ENCODE measurements around the gene PLCB2. TPM values are rescaled to one million over a fixed set of nuclear protein-coding genes. Genes with fewer than 3 reads are reported as not detected.
A peak's percentile ranks its signal among the peaks of the same experiment; 100 is the strongest.

PLCB2 gene
- polyA plus RNA-seq, 1 donor from 2014 or later = 20.8 TPM

- H3K27ac Mint-ChIP-seq = no peak overlapping the region
Observed at GRCh38 chr15:40345867-40346578, 38.3 kb upstream of the PLCB2 start.

GRCh38 chr15:40345225-40345866 lies 37.6 kb upstream of the PLCB2 start:
- Mint-ChIP-seq H3K27ac (no peak overlapping the region), H3K4me3 (no peak overlapping the region), H3K36me3 (peaks cover 3% of the 10 kb centered on the region), H3K9me3 (no peaks in the 10 kb centered on the region), H3K4me1 (peaks cover 0 to 3% (median 0%) of the 10 kb centered on the region in 3 donors), H3K27me3 (no peaks in the 10 kb centered on the region)

More at GRCh38 chr15:40345867-40346578, 38.3 kb upstream of the PLCB2 start:
- H3K9me3 Mint-ChIP-seq = no peaks in the 10 kb centered on the region
- H3K4me3 Mint-ChIP-seq = no peak overlapping the region
- no peaks in the 10 kb centered on the region for H3K27me3 Mint-ChIP-seq
- peaks cover 0 to 3% (median 0%) of the 10 kb centered on the region in 3 donors for H3K4me1 Mint-ChIP-seq
- H3K36me3 Mint-ChIP-seq = peaks cover 3% of the 10 kb centered on the region

- Mint-ChIP-seq H3K27me3 (no peaks in the 10 kb centered on the region), H3K36me3 (peaks cover 3% of the 10 kb centered on the region), H3K9me3 (no peaks in the 10 kb centered on the region), H3K4me1 (peaks cover 0 to 3% (median 0%) of the 10 kb centered on the region in 3 donors), H3K4me3 (peak overlapping the region in 1 of 4 donors; percentile 35), H3K27ac (no peak overlapping the region)
Observed at GRCh38 chr15:40344631-40345120, 36.9 kb upstream of the PLCB2 start.

GRCh38 chr15:40344217-40344616 lies 36.5 kb upstream of the PLCB2 start:
- Mint-ChIP-seq H3K36me3 (peaks cover 3% of the 10 kb centered on the region), H3K27ac (no peak overlapping the region), H3K9me3 (no peaks in the 10 kb centered on the region), H3K4me1 (peaks cover 0 to 3% (median 0%) of the 10 kb centered on the region in 3 donors), H3K27me3 (no peaks in the 10 kb centered on the region), H3K4me3 (peak overlapping the region in 1 of 4 donors; percentile 35)

- H3K27me3 Mint-ChIP-seq = no peaks in the 10 kb centered on the region
- no peaks in the 10 kb centered on the region for H3K9me3 Mint-ChIP-seq
- no peak overlapping the region for H3K27ac Mint-ChIP-seq
- no peak overlapping the region for H3K4me3 Mint-ChIP-seq
- peaks cover 0 to 3% (median 0%) of the 10 kb centered on the region in 3 donors for H3K4me1 Mint-ChIP-seq
- peaks cover 3% of the 10 kb centered on the region for H3K36me3 Mint-ChIP-seq
Observed at GRCh38 chr15:40343512-40343911, 35.8 kb upstream of the PLCB2 start.

- H3K27me3 Mint-ChIP-seq = peaks cover 2% of the 10 kb centered on the region
- no peak overlapping the region for H3K4me3 Mint-ChIP-seq
- H3K27ac Mint-ChIP-seq = no peak overlapping the region
- no peaks in the 10 kb centered on the region for H3K9me3 Mint-ChIP-seq
- peaks cover 3% of the 10 kb centered on the region for H3K36me3 Mint-ChIP-seq
- peaks cover 2 to 7% (median 2%) of the 10 kb centered on the region in 3 donors for H3K4me1 Mint-ChIP-seq
Observed at GRCh38 chr15:40342416-40343320, 34.9 kb upstream of the PLCB2 start.

GRCh38 chr15:40340740-40341400 lies 33.1 kb upstream of the PLCB2 start, which contains the start of gene CCDC9B:
Gene CCDC9B (minus strand): TSS chr15:40340939. CDS start chr15:40340819, 120 bp downstream.
- Mint-ChIP-seq H3K9me3 (no peaks in the 10 kb centered on the region), H3K4me1 (peaks cover 2 to 7% (median 4%) of the 10 kb centered on the region in 3 donors)

GRCh38 chr15:40340038-40340739 lies 32.5 kb upstream of the PLCB2 start:
- no peak overlapping the region for H3K27ac Mint-ChIP-seq
- no peaks in the 10 kb centered on the region for H3K9me3 Mint-ChIP-seq
- H3K27me3 Mint-ChIP-seq = peaks cover 2% of the 10 kb centered on the region
- H3K36me3 Mint-ChIP-seq = no peaks in the 10 kb centered on the region
- no peak overlapping the region for H3K4me3 Mint-ChIP-seq
- peaks cover 2 to 7% (median 4%) of the 10 kb centered on the region in 3 donors for H3K4me1 Mint-ChIP-seq

More at GRCh38 chr15:40340740-40341400, 33.1 kb upstream of the PLCB2 start, which contains the start of gene CCDC9B:
- Mint-ChIP-seq H3K27ac (peak within 1 kb of the TSS in 1 of 3 donors; percentile 9), H3K4me3 (no peak within 1 kb of the TSS), H3K36me3 (no peaks in the 10 kb centered on the region), H3K27me3 (peaks cover 2% of the 10 kb centered on the region)

- no peak overlapping the region for H3K27ac Mint-ChIP-seq
- no peak overlapping the region for H3K4me3 Mint-ChIP-seq
- peaks cover 2% of the 10 kb centered on the region for H3K27me3 Mint-ChIP-seq
- H3K36me3 Mint-ChIP-seq = no peaks in the 10 kb centered on the region
- H3K4me1 Mint-ChIP-seq = peaks cover 2 to 6% (median 4%) of the 10 kb centered on the region in 3 donors
- no peaks in the 10 kb centered on the region for H3K9me3 Mint-ChIP-seq
Observed at GRCh38 chr15:40339621-40339945, 31.8 kb upstream of the PLCB2 start.

- peaks cover 4 to 7% (median 5%) of the 10 kb centered on the region in 3 donors for H3K4me1 Mint-ChIP-seq
- H3K36me3 Mint-ChIP-seq = no peaks in the 10 kb centered on the region
- no peak overlapping the region for H3K4me3 Mint-ChIP-seq
- H3K9me3 Mint-ChIP-seq = no peaks in the 10 kb centered on the region
- no peak overlapping the region for H3K27ac Mint-ChIP-seq
- H3K27me3 Mint-ChIP-seq = peaks cover 3% of the 10 kb centered on the region
Observed at GRCh38 chr15:40338921-40339620, 31.3 kb upstream of the PLCB2 start.

- Mint-ChIP-seq H3K9me3 (no peaks in the 10 kb centered on the region), H3K4me3 (peak overlapping the region in 2 of 4 donors; percentile 65 to 74), H3K4me1 (peaks cover 4 to 12% (median 12%) of the 10 kb centered on the region in 3 donors), H3K27ac (peak overlapping the region in 1 of 3 donors; percentile 26), H3K27me3 (peaks cover 3% of the 10 kb centered on the region), H3K36me3 (no peaks in the 10 kb centered on the region)
Observed at GRCh38 chr15:40338041-40338657, 30.4 kb upstream of the PLCB2 start.

- Mint-ChIP-seq H3K4me3 (peak overlapping the region in 1 of 4 donors; percentile 65), H3K4me1 (peaks cover 4 to 12% (median 12%) of the 10 kb centered on the region in 3 donors), H3K9me3 (no peaks in the 10 kb centered on the region), H3K36me3 (no peaks in the 10 kb centered on the region), H3K27ac (no peak overlapping the region), H3K27me3 (peaks cover 3% of the 10 kb centered on the region)
Observed at GRCh38 chr15:40337597-40337996, 29.9 kb upstream of the PLCB2 start.

GRCh38 chr15:40336744-40337122 lies 29.0 kb upstream of the PLCB2 start:
- no peak overlapping the region for H3K27ac Mint-ChIP-seq
- H3K27me3 Mint-ChIP-seq = peaks cover 3% of the 10 kb centered on the region
- peaks cover 4 to 12% (median 12%) of the 10 kb centered on the region in 3 donors for H3K4me1 Mint-ChIP-seq
- H3K36me3 Mint-ChIP-seq = no peaks in the 10 kb centered on the region
- no peak overlapping the region for H3K4me3 Mint-ChIP-seq
- H3K9me3 Mint-ChIP-seq = no peaks in the 10 kb centered on the region
